ENCODE data around the gene CCDC197. TPM values are rescaled to one million over a fixed set of nuclear protein-coding genes. Genes with fewer than 3 reads are reported as not detected.

CCDC197 gene
- total RNA-seq, 1 experiment from 2014 or later = not detected

DNA sequence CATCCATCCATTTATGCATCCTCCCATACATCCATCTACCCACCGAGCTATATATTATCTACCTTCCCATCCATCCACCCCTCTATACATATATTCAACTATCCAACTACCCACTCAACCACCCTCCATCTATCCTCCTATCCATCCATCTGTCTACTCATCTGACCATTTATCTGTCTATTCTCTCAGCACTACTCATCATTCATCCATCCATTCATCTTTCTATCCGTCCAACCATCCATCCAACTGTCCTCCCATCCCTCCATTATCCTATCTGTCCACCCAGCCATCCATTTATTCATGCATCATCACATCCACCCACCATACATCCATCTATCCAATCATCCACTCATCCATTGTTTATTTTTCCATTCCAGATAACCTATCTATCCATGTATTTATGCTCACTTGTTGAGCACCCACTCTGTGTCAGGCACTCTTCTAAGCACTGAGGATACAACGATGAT is 32.2 kb upstream of the CCDC197 start:
- H3K4me1 ChIP-seq (ENCODE audit: insufficient read depth, low read length) = no peaks in the 10 kb centered on the region
- no peaks in the 10 kb centered on the region for H3K79me2 ChIP-seq (ENCODE audit: insufficient read depth, low read length)
- no peaks in the 10 kb centered on the region for H3K23me2 ChIP-seq (ENCODE audit: insufficient read length, low read depth, low read length, poor library complexity, severe bottlenecking)
- H2AFZ ChIP-seq (ENCODE audit: low read length) = no peak overlapping the region
- no peak overlapping the region for H3K18ac ChIP-seq (ENCODE audit: insufficient read length, low read depth, low read length)
- H2AK5ac ChIP-seq (ENCODE audit: insufficient read length, low read length) = no peak overlapping the region
- H3K4ac ChIP-seq (ENCODE audit: low read depth, low read length) = no peak overlapping the region
- H2BK5ac ChIP-seq (ENCODE audit: insufficient read length, low read length) = no peak overlapping the region
- no peak overlapping the region for H4K5ac ChIP-seq (ENCODE audit: insufficient read length, low read depth, low read length)
- no peak overlapping the region for H4K8ac ChIP-seq (replicated peaks; ENCODE audit: insufficient read length, low read depth, low read length)
- H3K9ac ChIP-seq (ENCODE audit: extremely low read depth, insufficient read length, low read length) = no peak overlapping the region
- H4K20me1 ChIP-seq (ENCODE audit: control insufficient read depth, insufficient read depth, insufficient read length) = peaks cover 2% of the 10 kb centered on the region
- H3T11ph ChIP-seq (ENCODE audit: low read length) = no peak overlapping the region
- no peak overlapping the region for H3K4me2 ChIP-seq (ENCODE audit: insufficient read depth, insufficient read length, low read length)
- H4K91ac ChIP-seq (ENCODE audit: insufficient read length, low read depth, low read length) = no peak overlapping the region
- no peaks in the 10 kb centered on the region for H3K79me1 ChIP-seq (ENCODE audit: insufficient read depth, low read depth, low read length, poor library complexity, severe bottlenecking)
- 100% methylated on average over 2 of the region's 3 CpGs for WGBS (ENCODE audit: extremely low coverage, insufficient read length, low lambda C conversion rate)
- H3K27me3 ChIP-seq (ENCODE audit: insufficient read depth, low read length) = no peaks in the 10 kb centered on the region
- no peak overlapping the region for H2BK12ac ChIP-seq (ENCODE audit: insufficient read length, low read depth, low read length)
- no peaks in the 10 kb centered on the region for H3K9me3 Mint-ChIP-seq
- H3K9me3 ChIP-seq (ENCODE audit: control insufficient read depth, low read depth, low read length) = no peaks in the 10 kb centered on the region
- no peak for DNase-seq
- H3K27ac Mint-ChIP-seq = no peak overlapping the region
- no peak overlapping the region for H3K56ac ChIP-seq (ENCODE audit: insufficient read length, low read depth, low read length)
- no peak overlapping the region for H2BK120ac ChIP-seq (ENCODE audit: low read depth, low read length, poor library complexity, severe bottlenecking)
- H3K4me3 Mint-ChIP-seq = no peak overlapping the region
- H3K27me3 Mint-ChIP-seq (ENCODE audit: low read depth) = no peaks in the 10 kb centered on the region; the same call in 1 of the 2 replicates
- no peak overlapping the region for H3K27ac ChIP-seq (ENCODE audit: insufficient read length, low read depth, low read length)
- TF ChIP-seq, protein P1, sequence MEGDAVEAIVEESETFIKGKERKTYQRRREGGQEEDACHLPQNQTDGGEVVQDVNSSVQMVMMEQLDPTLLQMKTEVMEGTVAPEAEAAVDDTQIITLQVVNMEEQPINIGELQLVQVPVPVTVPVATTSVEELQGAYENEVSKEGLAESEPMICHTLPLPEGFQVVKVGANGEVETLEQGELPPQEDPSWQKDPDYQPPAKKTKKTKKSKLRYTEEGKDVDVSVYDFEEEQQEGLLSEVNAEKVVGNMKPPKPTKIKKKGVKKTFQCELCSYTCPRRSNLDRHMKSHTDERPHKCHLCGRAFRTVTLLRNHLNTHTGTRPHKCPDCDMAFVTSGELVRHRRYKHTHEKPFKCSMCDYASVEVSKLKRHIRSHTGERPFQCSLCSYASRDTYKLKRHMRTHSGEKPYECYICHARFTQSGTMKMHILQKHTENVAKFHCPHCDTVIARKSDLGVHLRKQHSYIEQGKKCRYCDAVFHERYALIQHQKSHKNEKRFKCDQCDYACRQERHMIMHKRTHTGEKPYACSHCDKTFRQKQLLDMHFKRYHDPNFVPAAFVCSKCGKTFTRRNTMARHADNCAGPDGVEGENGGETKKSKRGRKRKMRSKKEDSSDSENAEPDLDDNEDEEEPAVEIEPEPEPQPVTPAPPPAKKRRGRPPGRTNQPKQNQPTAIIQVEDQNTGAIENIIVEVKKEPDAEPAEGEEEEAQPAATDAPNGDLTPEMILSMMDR (conservative IDR thresholded peaks at IDR 0.05) = no peak
- no peak overlapping the region for H3K14ac ChIP-seq (ENCODE audit: insufficient read depth, low read length)
- no peak overlapping the region for H2BK20ac ChIP-seq (ENCODE audit: low read depth, low read length, poor library complexity, severe bottlenecking)
- peaks cover 1 to 5% of the 10 kb centered on the region in 2 experiments; a peak in 2 of 4 replicates for H3K4me1 Mint-ChIP-seq
- H3K23ac ChIP-seq (ENCODE audit: insufficient read length, low read depth, low read length) = no peak overlapping the region
- H2BK15ac ChIP-seq (ENCODE audit: low read depth, low read length) = no peak overlapping the region
- H3K36me3 Mint-ChIP-seq (ENCODE audit: insufficient read depth in 1 of 3, low read depth in 3 of 3) = no peaks in the 10 kb centered on the region

Measured in H9 (cell line).